HG02938 (cell line): ENCODE data around the gene HOXB4.

Experiments
- ATAC-seq: cut with Tn5 transposase; IDR thresholded peaks from one replicate; pipeline ENCODE4 v1.9.1; 2021; ENCODE audit warnings: mild to moderate bottlenecking, moderate library complexity; ENCODE audit not compliant: unreplicated experiment

The HOXB4 gene

GRCh38 chr17:48575066-48575582 is 3.0 kb downstream of the HOXB4 start:
- no peak for ATAC-seq

DNA sequence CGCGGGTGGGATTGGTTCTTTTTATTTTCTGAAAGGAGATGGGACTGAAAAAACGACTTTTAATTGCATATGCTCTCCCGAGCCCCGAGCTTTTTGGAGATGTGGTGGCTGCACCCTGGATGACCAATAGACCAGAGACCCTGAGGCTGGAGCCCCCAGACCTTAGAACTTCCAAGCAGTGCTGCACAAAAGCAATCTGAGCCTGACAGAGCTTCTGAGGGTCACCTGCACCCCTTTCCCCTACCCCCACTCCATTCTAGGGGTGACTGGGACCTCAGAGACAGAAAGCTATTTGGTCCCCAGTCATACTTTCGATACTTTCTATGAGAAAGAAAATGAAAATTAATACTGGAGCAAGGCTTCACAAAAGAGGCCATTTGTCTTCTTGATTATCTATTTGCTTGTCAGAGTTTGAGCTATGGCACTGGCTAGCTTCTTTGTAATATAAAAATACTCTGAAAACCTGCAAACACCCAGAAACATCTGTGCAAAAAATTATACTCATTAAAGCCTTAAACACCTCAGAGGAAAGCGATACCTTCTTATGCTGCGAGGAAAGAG is 3.6 kb downstream of the HOXB4 start:
- ATAC-seq, result no peak

DNA sequence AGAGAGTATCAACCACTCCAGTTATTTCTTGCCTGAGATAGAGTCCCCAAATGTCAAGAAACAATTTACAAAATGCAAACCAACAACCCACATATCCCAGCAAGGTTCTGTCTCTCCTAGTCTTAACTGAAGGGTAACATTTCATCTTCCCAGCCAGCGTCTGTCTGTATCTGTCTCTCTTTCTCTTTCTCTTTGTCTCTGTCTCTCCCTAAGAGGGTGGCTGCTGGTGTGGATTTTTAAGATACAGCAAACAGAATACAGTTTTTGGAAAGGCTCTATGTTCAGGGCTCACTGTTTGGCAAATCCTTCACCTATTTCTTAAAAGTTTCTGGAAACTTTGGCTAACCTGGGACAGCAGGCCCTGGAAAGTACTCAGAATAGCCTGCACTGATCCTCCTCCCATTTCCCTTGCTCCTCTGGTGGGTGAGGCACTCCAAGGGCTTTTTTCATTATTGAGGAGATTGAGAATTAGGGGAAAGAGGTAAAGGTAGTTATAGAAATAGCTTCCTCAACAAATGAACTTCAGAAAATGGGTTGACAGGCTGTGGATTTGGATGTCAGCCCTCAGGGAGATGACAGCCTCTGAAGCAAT is 6.2 kb downstream of the HOXB4 start:
- no peak for ATAC-seq

- ATAC-seq, result no peak
These were observed 6.9 kb downstream of the HOXB4 start for GRCh38 chr17:48571024-48571818.

DNA sequence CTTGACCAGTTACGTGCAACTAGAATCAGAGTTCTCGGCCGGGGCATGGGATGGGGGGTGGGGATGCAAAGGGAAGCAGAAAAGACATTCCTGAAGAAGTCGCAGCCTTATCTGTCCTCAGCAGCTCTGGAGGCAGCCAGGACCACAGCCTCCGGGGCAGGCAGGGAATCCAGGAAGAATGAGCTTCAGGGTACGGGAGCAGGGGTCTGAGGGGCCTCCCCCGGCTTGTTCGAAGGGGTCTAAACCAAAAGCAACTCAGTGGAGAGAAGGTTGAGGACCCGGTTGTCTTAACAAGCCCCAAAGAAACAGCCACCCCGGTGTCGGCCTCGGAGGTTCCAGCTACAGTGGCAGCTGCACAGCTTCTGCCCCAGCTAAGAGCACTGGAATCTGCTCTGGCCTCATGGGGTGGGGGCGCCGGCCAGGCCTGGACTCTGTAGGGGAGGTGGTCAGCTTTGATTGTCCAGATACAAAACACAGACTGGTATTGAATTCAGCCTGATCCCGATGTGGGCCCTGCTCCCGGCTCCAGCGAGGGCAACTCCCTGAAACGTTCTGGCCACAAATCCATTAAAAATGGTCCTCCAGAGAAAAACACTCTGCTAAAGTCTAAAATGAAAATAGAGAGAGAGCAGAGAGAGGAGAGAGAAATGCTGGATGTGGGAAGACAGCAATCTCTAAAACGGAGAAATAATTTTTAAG is 7.7 kb downstream of the HOXB4 start:
- ATAC-seq, result no peak

GRCh38 chr17:48569674-48570324 is 8.4 kb downstream of the HOXB4 start:
- ATAC-seq, result no peak

DNA sequence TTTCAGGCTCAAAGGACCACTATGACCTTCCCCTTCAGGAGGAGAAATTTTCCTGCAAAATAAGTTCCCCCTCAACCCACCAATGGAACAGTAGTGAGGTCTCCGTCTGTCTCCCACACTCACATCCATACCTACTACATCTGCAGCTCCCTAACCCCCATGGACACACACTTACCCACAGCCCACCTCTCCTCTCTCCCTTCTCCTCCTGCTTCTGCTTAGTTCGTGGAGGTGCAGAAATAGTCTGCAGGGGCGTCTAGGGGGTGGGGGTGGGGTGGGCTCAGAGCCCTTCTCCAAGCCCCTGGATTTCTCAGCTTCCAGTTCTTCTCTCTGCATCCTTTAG is 8.9 kb downstream of the HOXB4 start:
- ATAC-seq, result no peak

- no peak for ATAC-seq
These were observed 9.5 kb downstream of the HOXB4 start for GRCh38 chr17:48568499-48569239.

GRCh38 chr17:48567646-48568354 is 10.3 kb downstream of the HOXB4 start:
- ATAC-seq, result no peak

DNA sequence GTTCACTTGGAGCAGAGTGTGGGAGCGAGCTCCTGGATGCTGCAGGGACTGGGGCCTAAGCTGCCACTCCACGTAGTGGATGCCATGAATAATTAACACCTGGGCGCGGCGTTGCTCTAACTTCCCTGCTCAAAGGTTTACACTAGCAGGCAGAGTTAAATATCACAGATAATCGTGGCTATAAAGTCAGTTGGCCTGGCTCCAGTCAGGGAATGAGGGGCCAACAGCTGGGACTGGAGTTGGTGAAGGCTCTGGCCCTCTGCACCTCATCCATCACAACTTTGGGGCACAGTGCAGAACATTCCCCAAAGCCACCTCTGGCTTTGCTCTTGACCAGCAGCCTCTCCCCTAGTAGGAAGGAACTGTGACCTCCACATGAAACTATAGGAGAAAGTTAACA is 10.9 kb downstream of the HOXB4 start:
- no peak for ATAC-seq

- ATAC-seq, result no peak
These were observed 11.4 kb downstream of the HOXB4 start for GRCh38 chr17:48566717-48567116.

DNA sequence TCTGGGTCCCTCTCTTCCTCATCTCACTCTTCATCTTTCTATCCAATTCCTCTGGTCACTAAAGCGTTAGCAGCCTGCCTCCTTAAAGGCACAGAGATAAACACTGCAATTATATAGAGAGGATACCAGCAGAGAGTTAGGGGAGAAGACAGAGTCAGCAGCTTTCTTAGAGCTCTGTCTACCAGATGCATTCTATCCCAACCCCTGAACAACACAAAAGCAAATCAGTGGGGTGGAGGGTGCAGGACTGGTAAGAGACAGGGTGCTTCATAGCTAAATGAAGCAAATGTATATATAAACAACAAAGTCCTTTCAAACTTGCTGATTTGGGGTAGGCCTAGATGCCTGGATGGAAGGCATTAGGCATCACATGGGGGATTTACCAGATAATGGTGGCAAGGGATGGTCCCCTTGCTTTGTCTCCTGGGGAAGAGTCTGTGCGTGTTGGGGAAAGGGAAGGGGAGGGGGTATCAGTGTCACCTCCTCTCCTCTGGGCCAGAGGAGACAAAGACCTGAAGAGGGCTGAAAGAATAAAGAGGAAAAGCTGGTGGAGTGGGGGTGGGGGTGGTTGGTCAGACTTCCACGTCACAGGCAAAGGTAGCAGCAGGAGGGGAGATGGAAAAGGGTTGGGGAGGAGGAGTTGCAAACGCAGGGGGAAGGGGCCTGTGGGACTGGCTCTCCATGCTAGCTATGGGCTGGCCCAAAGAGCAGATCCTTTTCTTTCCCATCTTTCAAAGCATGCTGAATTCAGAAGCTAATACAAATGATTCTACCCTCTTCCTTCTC is 12.0 kb downstream of the HOXB4 start:
- no peak for ATAC-seq

DNA sequence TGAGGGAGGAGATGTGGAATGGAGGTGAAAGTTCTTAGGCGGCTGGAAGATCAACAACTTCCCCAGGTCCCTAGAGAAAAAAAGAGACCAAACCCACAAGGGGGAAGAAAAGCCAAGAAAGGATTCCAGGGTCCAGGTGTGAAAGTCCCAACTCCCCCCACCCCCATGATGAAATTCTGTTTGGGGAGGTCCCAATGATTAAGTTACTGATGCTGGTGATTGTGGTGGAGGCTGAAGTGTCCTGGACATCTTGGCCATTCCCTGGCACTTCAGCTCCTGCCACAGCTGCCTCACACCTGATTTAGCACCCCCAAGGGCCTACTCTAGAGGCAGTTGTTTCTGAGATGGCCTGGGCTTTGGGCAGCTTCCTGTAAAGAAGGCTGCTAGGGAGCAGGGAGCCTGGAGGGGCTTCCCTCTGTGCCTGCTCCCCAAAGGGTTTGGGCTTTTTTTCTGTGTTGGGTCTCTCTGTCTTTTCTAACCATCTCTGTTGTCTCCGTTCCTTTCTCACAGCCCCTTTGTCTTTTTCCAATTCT is 13.1 kb downstream of the HOXB4 start:
- ATAC-seq, result no peak

- ATAC-seq, result no peak
These were observed 13.7 kb downstream of the HOXB4 start for GRCh38 chr17:48564188-48565021.

- ATAC-seq, result no peak
These were observed 14.3 kb downstream of the HOXB4 start for GRCh38 chr17:48563867-48564187.

DNA sequence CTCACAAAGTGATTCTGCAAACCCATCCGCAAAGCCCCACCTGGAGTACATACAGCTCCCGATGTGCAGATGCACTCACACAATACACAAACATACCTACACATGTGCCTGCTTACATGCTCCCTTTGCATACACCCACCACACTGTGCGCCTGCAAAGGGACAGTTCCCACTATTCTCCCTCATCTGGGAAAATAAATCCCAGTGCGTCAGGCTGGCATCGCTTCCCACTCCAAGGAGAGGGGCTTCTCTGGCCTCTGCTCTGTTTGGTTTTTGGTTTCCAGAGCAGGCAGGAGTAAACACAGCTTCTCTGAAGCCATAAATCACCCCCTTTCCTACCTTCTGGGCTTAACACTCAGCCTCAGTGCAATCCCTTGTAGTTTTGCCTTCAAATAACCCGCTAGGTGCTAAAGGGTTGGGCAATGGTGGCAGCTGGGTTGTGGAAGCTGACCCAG is 14.7 kb downstream of the HOXB4 start:
- no peak for ATAC-seq

DNA sequence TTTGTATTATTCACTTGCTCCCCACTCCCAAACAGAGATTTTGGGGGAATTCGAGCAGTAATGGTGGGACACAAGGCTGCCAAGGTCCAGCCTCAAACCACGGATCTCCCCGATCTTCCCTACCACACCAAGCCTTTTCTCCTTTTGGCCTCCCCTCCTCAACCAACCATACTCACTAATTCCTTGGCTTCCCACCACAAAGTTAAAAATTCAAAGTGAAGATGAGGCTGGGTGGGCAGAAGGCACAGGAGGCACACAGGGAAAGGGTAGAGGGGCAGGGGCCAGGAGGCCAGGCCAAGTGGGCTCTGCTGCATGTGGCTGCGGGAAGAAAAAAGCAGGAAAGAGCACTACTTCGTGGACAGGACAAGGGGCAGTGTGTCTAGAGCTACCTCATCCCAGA is 15.2 kb downstream of the HOXB4 start:
- ATAC-seq, result no peak
